RWPE2 (cell line): ENCODE measurements around the gene CENPK.

Source experiments
- ATAC-seq: fragments of 200-7000 bp; cut with Tn5 transposase; 3 replicates; pipeline ENCODE4 v1.9.1; 2021; ENCODE audit warnings: low read depth
- DNase-seq: peaks from one replicate; pipeline ENCODE4 v3.0.0-alpha.2; 2020; ENCODE audit warnings: low spot score
- H3K27ac ChIP-seq: fragments of 450-650 bp; 2 replicates; pipeline ENCODE4 v1.5.1; 2017; ENCODE audit warnings: mild to moderate bottlenecking; ENCODE audit not compliant: poor library complexity, severe bottlenecking
- H3K27me3 ChIP-seq: fragments of 250-450 bp; sonication (Bioruptor Pico); 2 replicates; pipeline ENCODE4 v1.5.1; 2021; ENCODE audit warnings: mild to moderate bottlenecking, moderate library complexity; ENCODE audit not compliant: insufficient read depth, poor library complexity, severe bottlenecking
- H3K36me3 ChIP-seq: fragments of 250-450 bp; sonication (Bioruptor Pico); 2 replicates; pipeline ENCODE4 v1.5.1; 2020; ENCODE audit warnings: low read depth, mild to moderate bottlenecking, moderate library complexity
- H3K4me1 ChIP-seq: fragments of 250-450 bp; sonication (Bioruptor Pico); 2 replicates; pipeline ENCODE4 v1.5.1; 2021; ENCODE audit warnings: mild to moderate bottlenecking, moderate library complexity; ENCODE audit not compliant: insufficient read depth, poor library complexity, severe bottlenecking
- H3K4me3 ChIP-seq: fragments of 250-450 bp; sonication (Bioruptor Pico); 2 replicates; pipeline ENCODE4 v1.5.1; 2021; ENCODE audit warnings: mild to moderate bottlenecking, moderate library complexity; ENCODE audit not compliant: severe bottlenecking
- H3K9me3 ChIP-seq: fragments of 250-450 bp; sonication (Bioruptor Pico); 2 replicates; pipeline ENCODE4 v1.5.1; 2021; ENCODE audit warnings: mild to moderate bottlenecking, moderate library complexity; ENCODE audit not compliant: severe bottlenecking
- TF ChIP-seq, protein P1 (sequence below): fragments of 450-650 bp; IDR thresholded peaks from one replicate; pipeline ENCODE4 v1.5.1; 2017; ENCODE audit warnings: mild to moderate bottlenecking, moderate library complexity; ENCODE audit not compliant: poor library complexity, severe bottlenecking

CENPK gene

DNA sequence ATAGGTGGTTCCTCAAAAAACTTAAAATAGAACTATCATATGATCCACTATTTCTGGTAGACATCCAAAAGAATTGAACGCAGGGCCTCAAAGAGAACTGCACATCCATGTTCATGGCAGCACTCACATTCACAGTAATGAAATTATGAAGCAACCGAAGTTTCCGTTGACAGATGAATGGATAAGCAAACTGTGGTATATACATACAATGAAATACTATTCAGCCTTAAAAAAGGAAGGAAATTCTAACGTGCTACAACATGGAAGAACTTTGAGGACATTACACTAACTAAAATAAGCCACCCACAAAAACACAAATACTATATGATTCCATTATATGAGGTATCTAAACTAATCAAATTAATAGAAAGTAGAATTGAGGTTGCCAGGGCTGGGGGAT lies 18.5 kb downstream of the CENPK start:
- DNase-seq = no peak
- H3K4me1 ChIP-seq = no peaks in the 10 kb centered on the region
- TF ChIP-seq, protein P1, sequence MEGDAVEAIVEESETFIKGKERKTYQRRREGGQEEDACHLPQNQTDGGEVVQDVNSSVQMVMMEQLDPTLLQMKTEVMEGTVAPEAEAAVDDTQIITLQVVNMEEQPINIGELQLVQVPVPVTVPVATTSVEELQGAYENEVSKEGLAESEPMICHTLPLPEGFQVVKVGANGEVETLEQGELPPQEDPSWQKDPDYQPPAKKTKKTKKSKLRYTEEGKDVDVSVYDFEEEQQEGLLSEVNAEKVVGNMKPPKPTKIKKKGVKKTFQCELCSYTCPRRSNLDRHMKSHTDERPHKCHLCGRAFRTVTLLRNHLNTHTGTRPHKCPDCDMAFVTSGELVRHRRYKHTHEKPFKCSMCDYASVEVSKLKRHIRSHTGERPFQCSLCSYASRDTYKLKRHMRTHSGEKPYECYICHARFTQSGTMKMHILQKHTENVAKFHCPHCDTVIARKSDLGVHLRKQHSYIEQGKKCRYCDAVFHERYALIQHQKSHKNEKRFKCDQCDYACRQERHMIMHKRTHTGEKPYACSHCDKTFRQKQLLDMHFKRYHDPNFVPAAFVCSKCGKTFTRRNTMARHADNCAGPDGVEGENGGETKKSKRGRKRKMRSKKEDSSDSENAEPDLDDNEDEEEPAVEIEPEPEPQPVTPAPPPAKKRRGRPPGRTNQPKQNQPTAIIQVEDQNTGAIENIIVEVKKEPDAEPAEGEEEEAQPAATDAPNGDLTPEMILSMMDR = no peak
- no peak overlapping the region for H3K27ac ChIP-seq
- no peaks in the 10 kb centered on the region for H3K9me3 ChIP-seq
- H3K4me3 ChIP-seq = no peak overlapping the region
- ATAC-seq = no peak
- no peaks in the 10 kb centered on the region for H3K27me3 ChIP-seq
- H3K36me3 ChIP-seq = peaks cover 85% of the 10 kb centered on the region

DNA sequence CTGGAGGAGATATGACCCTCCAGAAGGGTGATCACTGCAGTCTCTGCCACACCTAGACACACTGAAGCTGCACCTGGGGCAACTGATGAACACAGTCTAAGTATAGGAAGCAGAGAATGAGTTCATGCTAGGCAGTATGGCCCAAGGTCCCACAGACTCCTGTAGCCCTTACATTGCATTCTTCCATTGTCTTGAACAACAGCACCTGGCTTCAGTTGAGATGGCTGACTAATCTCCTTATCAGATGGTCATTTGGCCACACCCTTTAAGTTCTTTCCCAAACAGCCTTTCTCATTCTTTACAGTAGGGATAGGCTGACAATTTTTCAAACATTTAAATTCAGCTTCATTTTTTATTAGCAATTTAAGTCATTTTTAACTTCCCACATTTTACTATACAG lies 23.1 kb downstream of the CENPK start:
- TF ChIP-seq, protein P1 = no peak
- Histone ChIP-seq H3K36me3 (peaks cover 63% of the 10 kb centered on the region), H3K4me1 (no peaks in the 10 kb centered on the region), H3K27ac (no peak overlapping the region), H3K9me3 (no peaks in the 10 kb centered on the region), H3K27me3 (no peaks in the 10 kb centered on the region), H3K4me3 (no peak overlapping the region)
- ATAC-seq (peak; percentile 77), DNase-seq (no peak)

DNA sequence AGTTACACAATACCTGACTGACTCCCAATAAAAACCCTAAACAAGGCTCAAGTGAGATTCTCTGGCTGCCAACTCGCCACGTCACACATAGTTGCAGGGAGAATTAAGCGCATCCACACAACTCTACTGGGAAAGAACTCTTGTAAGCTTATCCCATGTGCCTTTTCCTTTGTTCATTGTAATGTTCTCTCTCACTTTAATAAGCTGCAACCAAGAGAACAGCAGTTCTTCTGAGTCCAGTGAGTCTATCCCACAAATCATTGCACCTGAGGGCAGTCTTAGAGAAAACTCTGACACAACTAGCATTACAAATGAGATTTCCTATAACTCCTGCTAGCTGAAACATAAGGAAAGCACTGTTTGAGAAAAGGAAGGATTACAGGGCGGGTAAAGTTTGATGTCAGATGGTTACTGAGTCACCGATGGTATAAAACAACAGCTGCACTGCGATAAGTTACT lies 27.4 kb downstream of the CENPK start:
- ATAC-seq (no peak), DNase-seq (no peak)
- Histone ChIP-seq H3K4me1 (no peaks in the 10 kb centered on the region), H3K27me3 (no peaks in the 10 kb centered on the region), H3K27ac (no peak overlapping the region), H3K36me3 (peaks cover 52% of the 10 kb centered on the region), H3K4me3 (no peak overlapping the region), H3K9me3 (no peaks in the 10 kb centered on the region)
- TF ChIP-seq, protein P1 = no peak

DNA sequence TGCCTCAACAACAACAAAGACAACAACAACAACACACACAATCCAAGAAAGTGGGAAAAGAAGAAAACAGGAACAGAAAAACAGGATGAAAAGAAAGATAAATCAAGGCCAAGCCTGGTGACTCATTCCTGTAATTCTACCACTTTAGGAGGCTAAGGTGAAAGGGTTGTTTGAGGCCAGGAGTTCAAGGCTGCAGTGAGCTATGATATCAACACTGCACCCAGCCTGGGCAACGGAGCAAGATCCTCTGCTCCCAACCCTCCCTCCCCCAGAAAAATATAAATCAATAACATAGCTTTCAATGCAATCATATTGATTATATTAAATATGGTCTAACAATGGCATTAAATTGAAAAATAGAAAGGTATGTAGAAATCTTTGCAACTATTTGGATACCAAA lies 32.1 kb downstream of the CENPK start:
- TF ChIP-seq, protein P1 = no peak
- ATAC-seq (no peak), DNase-seq (no peak)

DNA sequence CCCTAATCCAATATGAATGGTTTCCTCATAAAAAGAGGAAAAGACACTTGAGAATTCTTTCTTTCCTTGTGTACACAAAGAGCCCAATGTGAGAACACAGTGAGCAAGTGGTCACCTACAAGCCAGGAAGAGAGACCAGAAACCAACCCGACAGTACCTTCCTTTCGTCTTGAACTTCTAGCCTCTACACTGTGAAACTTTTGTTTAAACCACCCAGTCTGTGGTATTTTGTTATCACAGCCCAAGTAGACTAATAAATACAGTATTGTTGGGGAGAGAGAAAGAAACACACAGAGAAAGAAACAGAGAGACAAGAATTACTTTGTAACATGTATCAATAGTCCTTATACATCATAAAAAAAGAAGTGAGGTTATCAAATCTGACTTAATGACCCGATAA lies 37.2 kb downstream of the CENPK start:
- H3K36me3 ChIP-seq = peaks cover 84% of the 10 kb centered on the region
- TF ChIP-seq, protein P1 = no peak
- H3K4me1 ChIP-seq = no peaks in the 10 kb centered on the region
- no peaks in the 10 kb centered on the region for H3K9me3 ChIP-seq
- DNase-seq = no peak
- ATAC-seq = no peak; the same call in 2 of the 3 replicates
- no peak overlapping the region for H3K27ac ChIP-seq
- H3K27me3 ChIP-seq = no peaks in the 10 kb centered on the region
- no peak overlapping the region for H3K4me3 ChIP-seq

More for the DNA sequence above, 32.1 kb downstream of the CENPK start:
- Histone ChIP-seq H3K27ac (no peak overlapping the region), H3K36me3 (peaks cover 66% of the 10 kb centered on the region), H3K9me3 (no peaks in the 10 kb centered on the region), H3K4me3 (no peak overlapping the region), H3K27me3 (no peaks in the 10 kb centered on the region), H3K4me1 (no peaks in the 10 kb centered on the region)
